GM06990 (cell line): ENCODE results near the gene UBE2V1.
"Not testable (repeated sequence)": the region's sequence is repeated elsewhere in the genome, so short reads cannot be mapped to it uniquely, and the experiment has no call there.

Experiments used
- DNase-seq: peaks from one replicate; pipeline ENCODE4 v3.0.0-alpha.2; 2011; ENCODE audit not compliant: insufficient read length; ENCODE audit errors: extremely low read depth
- H3K27me3 ChIP-seq: replicated peaks from 2 replicates; pipeline ENCODE4 v1.6.0; 2011; ENCODE audit warnings: low read length; ENCODE audit not compliant: control insufficient read depth, insufficient read depth
- H3K36me3 ChIP-seq: 2 replicates; pipeline ENCODE4 v1.5.1; 2011; ENCODE audit warnings: low read length; ENCODE audit not compliant: control insufficient read depth, insufficient read depth
- H3K4me3 ChIP-seq: replicated peaks from 2 replicates; pipeline ENCODE4 v1.5.1; 2011; ENCODE audit warnings: low read depth, mild to moderate bottlenecking, control low read depth, low read length
- TF ChIP-seq, protein P1 (sequence below): IDR thresholded peaks from 2 replicates; pipeline ENCODE4 v1.5.1; 2011; ENCODE audit warnings: low read length, control low read depth, mild to moderate bottlenecking, inconsistent platforms; ENCODE audit not compliant: insufficient read depth, poor library complexity, severe bottlenecking

UBE2V1 gene

GRCh38 chr20:50110141-50111047 lies 2.6 kb downstream of the UBE2V1 start:
- Histone ChIP-seq H3K4me3 (peak overlapping the region; percentile 78), H3K36me3 (peaks cover 3% of the 10 kb centered on the region), H3K27me3 (no peaks in the 10 kb centered on the region)
- TF ChIP-seq, protein P1, sequence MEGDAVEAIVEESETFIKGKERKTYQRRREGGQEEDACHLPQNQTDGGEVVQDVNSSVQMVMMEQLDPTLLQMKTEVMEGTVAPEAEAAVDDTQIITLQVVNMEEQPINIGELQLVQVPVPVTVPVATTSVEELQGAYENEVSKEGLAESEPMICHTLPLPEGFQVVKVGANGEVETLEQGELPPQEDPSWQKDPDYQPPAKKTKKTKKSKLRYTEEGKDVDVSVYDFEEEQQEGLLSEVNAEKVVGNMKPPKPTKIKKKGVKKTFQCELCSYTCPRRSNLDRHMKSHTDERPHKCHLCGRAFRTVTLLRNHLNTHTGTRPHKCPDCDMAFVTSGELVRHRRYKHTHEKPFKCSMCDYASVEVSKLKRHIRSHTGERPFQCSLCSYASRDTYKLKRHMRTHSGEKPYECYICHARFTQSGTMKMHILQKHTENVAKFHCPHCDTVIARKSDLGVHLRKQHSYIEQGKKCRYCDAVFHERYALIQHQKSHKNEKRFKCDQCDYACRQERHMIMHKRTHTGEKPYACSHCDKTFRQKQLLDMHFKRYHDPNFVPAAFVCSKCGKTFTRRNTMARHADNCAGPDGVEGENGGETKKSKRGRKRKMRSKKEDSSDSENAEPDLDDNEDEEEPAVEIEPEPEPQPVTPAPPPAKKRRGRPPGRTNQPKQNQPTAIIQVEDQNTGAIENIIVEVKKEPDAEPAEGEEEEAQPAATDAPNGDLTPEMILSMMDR: no peak
- peak; percentile 38 for DNase-seq

DNA sequence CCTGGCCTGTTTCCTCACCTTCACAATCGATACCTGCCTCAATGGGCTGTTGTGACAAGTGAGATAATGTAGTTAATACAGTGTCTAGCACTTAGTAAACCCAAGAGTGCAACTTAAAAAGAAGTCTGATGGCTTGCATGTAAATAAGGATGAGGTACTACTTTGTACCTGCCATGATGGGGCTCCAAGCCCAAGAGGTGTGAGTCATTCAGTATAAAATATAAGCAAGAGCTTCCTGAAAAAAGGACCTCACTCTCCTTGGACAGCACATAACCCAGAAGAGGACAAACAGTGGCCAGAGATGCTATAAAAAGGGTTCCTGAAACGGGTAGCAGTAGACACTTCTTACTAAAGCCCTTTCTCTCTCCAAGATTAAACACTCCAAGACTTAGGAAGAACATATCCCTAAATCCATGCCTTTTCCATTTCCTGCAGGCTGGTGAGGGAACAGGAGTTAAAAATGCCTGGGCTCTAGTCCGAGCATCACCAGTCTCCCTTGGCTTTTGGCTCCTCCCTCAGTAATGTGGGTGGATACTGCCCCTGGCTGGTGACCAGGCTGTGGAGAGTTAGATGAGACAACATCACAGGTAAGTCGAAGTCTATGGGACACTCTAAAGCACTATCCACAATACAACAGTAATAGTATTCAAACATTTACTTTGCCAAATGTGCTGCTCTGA lies 4.3 kb downstream of the UBE2V1 start:
- no peak for DNase-seq
- Histone ChIP-seq H3K27me3 (no peaks in the 10 kb centered on the region), H3K36me3 (peaks cover 3% of the 10 kb centered on the region), H3K4me3 (no peak overlapping the region)
- TF ChIP-seq, protein P1: no peak

DNA sequence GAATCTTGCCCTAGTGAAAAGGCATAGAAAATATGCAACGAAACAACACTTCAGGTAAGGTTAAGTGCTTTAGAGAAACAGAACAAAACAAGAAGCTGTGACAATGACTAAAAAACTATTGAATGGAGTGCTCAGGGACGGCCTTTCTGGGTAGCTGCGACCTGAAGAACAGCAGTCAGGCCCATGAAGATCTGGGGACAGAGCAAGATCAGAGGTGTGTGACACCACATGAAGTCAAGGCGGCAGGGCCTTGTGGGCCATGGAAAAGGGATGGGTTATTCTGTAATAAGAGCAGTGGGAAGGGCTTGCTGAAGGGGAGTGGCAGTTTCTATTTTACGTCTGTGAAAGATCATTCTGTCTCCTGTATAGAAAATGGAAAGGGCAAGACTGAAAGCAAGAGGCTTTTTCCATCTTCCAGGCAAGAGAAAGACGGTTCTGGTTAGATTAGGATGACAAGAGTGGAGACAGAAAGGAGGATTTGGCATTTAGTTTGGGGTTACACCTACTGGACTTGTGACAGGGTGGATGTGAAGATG lies 5.1 kb downstream of the UBE2V1 start:
- no peak for DNase-seq
- Histone ChIP-seq H3K36me3 (peaks cover 3% of the 10 kb centered on the region), H3K27me3 (no peaks in the 10 kb centered on the region), H3K4me3 (no peak overlapping the region)
- TF ChIP-seq, protein P1: no peak

DNA sequence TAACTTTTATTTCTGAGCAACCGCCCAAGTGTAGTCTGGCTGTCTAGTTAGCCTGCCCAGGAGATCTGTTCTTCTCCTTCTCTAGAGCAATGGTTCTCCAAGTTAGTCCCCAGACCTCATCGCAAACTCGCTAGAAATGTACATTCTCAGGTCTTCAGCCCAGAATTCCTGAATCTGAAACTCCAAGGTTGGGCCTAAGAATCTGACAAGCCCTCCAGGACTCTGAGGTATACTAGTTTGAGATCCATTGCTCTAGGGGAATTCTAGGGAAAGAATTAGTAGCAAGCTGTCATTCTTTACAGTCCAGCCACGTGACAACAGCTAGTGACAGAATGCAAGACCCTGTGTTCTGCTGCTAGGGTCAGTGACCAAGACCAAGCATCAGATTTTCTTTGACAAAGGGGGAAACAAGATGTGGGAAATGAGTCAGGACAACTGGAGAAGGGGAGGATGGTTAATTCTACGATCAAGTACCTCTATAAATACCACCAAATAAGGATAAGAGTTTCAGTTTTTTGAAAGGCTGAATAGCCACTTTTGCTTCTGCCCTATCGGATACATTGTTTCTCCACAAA lies 5.8 kb downstream of the UBE2V1 start:
- DNase-seq: no peak
- Histone ChIP-seq H3K27me3 (no peaks in the 10 kb centered on the region), H3K36me3 (peaks cover 6% of the 10 kb centered on the region), H3K4me3 (no peak overlapping the region)
- TF ChIP-seq, protein P1: no peak

DNA sequence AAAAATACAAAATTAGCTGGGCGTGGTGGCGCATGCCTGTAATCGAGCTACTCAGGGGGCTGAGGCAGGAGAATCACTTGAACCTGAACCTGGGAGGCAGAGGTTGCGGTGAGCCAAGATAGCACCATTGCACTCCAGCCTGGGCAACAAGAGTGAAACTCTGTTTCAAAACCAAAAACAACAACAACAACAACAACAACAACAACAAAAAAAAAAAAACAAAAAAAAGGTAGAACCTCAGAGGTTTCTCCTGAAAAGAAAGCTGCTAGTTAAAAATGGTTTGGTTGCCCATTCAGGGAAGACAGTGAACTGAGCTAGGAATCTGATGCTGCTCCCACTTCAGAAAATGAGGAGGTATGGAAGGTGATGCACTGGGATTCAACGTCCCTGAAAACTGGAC lies 6.3 kb downstream of the UBE2V1 start:
- not testable (repeated sequence) for H3K27me3 ChIP-seq, DNase-seq, H3K4me3 ChIP-seq, H3K36me3 ChIP-seq

DNA sequence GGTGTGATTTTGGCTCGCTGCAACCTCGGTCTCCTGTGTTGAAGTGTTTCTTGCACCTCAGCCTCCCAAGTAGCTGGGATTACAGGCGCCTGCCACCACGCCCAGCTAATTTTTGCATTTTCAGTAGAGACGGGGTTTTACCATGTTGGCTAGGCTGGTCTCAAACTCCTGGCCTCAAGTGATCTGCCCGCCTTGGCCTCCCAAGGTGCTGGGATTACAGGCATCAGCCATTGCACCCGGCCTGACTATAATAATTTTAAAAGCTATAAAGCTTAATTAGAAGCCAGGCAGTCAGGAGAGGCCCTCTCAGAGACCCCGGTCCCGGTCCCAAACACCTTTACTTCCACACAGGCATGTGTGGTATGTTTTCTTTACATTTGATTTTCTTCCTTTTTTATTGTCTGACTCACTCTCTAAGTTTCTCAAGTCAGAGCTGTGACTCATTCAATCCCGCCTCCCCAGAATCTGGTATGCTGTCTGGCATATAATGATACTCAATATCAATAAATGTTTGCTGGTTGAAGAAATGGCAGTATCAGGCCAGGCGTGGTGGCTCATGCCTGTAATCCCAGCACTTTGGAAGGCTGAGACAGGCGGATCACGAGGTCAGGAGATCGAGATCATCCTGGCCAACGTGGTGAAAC lies 9.4 kb downstream of the UBE2V1 start:
- H3K27me3 ChIP-seq, DNase-seq, H3K36me3 ChIP-seq, H3K4me3 ChIP-seq: not testable (repeated sequence)

DNA sequence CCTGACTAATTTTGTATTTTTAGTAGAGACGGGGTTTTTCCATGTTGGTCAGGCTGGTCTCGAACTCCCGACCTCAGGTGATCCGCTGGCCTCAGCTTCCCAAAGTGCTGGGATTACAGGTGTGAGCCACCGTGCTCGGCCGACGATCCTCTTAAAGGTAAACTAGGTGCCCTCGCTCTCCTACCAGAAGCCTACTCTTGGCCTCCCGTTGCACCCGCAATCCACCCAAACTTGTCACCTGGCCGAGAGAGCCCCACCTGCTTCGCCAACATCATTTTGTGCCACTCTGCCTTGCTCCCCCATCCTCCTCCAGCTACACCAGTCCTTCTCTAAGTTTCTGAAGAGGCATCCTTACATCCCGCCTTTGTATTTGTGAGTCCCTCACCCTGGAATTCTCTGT lies 10.4 kb downstream of the UBE2V1 start:
- not testable (repeated sequence) for H3K4me3 ChIP-seq, DNase-seq, H3K36me3 ChIP-seq, H3K27me3 ChIP-seq
